DND-41 (cell line): ENCODE data around the gene TMEM169.

Experiments used
- ATAC-seq: fragments of 200-7000 bp; cut with Tn5 transposase; 3 replicates; pipeline ENCODE4 v1.9.1; 2021; ENCODE audit warnings: low read depth; ENCODE audit not compliant: insufficient read depth
- DNase-seq: peaks from one replicate; pipeline ENCODE4 v3.0.0-alpha.2; 2020
- H2AFZ ChIP-seq: 2 replicates; pipeline ENCODE4 v1.6.0; 2012; ENCODE audit warnings: low read depth, low read length
- H3K27ac ChIP-seq: 2 replicates; pipeline ENCODE4 v1.5.1; 2012; ENCODE audit warnings: low read length, inconsistent platforms
- H3K27me3 ChIP-seq: fragments of 200-600 bp; sonication (generic); 2 replicates; pipeline ENCODE4 v1.6.0; 2012; ENCODE audit warnings: low read length, mild to moderate bottlenecking, inconsistent platforms; ENCODE audit not compliant: insufficient read depth, poor library complexity
- H3K36me3 ChIP-seq: 2 replicates; pipeline ENCODE4 v1.5.1; 2012; ENCODE audit warnings: low read length, inconsistent platforms; ENCODE audit not compliant: insufficient read depth
- H3K4me1 ChIP-seq: 2 replicates; pipeline ENCODE4 v1.5.1; 2012; ENCODE audit warnings: mild to moderate bottlenecking, low read length; ENCODE audit not compliant: insufficient read depth
- H3K4me2 ChIP-seq: 2 replicates; pipeline ENCODE4 v1.6.0; 2012; ENCODE audit warnings: mild to moderate bottlenecking, moderate library complexity, low read length, inconsistent platforms; ENCODE audit not compliant: insufficient read depth
- H3K4me3 ChIP-seq, 2 experiments: fragments of 200-600 bp in 1 of 2; shearing (Covaris generic) in 1 of 2; 2 replicates each; pipeline ENCODE4 v1.5.1; 2012 to 2016; ENCODE audit warnings: inconsistent platforms in 2 of 2, low read length in 2 of 2, mild to moderate bottlenecking in 2 of 2, low read depth in 1 of 2, moderate library complexity in 1 of 2
- H3K79me2 ChIP-seq: 2 replicates; pipeline ENCODE4 v1.6.0; 2012; ENCODE audit warnings: low read length, inconsistent platforms; ENCODE audit not compliant: insufficient read depth
- H3K9ac ChIP-seq: 2 replicates; pipeline ENCODE4 v1.6.0; 2012; ENCODE audit warnings: low read depth, mild to moderate bottlenecking, inconsistent platforms, low read length, moderate library complexity
- H3K9me3 ChIP-seq: 2 replicates; pipeline ENCODE4 v1.5.1; 2012; ENCODE audit warnings: low read length, moderate library complexity, mild to moderate bottlenecking, inconsistent platforms; ENCODE audit not compliant: insufficient read depth, severe bottlenecking
- H4K20me1 ChIP-seq: 2 replicates; pipeline ENCODE4 v1.6.0; 2012; ENCODE audit warnings: low read length; ENCODE audit not compliant: insufficient read depth
- CTCF ChIP-seq: IDR thresholded peaks from 2 replicates; pipeline ENCODE4 v1.5.1; 2012; ENCODE audit warnings: borderline replicate concordance, low read length, moderate library complexity, mild to moderate bottlenecking; ENCODE audit not compliant: poor library complexity, severe bottlenecking; ENCODE audit errors: extremely low read depth
- EZH2 ChIP-seq: IDR thresholded peaks from 3 replicates; pipeline ENCODE4 v1.6.1; 2012; ENCODE audit warnings: borderline replicate concordance, low read depth, mild to moderate bottlenecking, moderate library complexity, low read length, inconsistent platforms; ENCODE audit not compliant: severe bottlenecking

The TMEM169 gene

GRCh38 chr2:216116418-216116817 lies 34.7 kb downstream of the TMEM169 start:
- Histone ChIP-seq H2AFZ (no peak overlapping the region), H3K9ac (peak overlapping the region; percentile 69; the same call in 1 of the 2 replicates), H4K20me1 (peaks cover 22% of the 10 kb centered on the region), H3K79me2 (peaks cover 91% of the 10 kb centered on the region), H3K27ac (no peak overlapping the region), H3K27me3 (no peaks in the 10 kb centered on the region), H3K4me3 (no peak overlapping the region), H3K4me2 (peak overlapping the region; percentile 68), H3K36me3 (peaks cover 95% of the 10 kb centered on the region), H3K9me3 (no peaks in the 10 kb centered on the region), H3K4me1 (peaks cover 54% of the 10 kb centered on the region)
- TF ChIP-seq CTCF (no peak), EZH2 (no peak)
- DNase-seq, result no peak
- no peak for ATAC-seq

- Histone ChIP-seq H2AFZ (no peak overlapping the region), H3K79me2 (peaks cover 88% of the 10 kb centered on the region), H3K27ac (no peak overlapping the region), H3K9ac (no peak overlapping the region; the same call in 1 of the 2 replicates), H4K20me1 (peaks cover 15% of the 10 kb centered on the region), H3K9me3 (no peaks in the 10 kb centered on the region), H3K4me1 (peaks cover 41% of the 10 kb centered on the region), H3K4me3 (no peak overlapping the region), H3K4me2 (no peak overlapping the region), H3K27me3 (no peaks in the 10 kb centered on the region), H3K36me3 (peaks cover 95% of the 10 kb centered on the region)
- ATAC-seq (no peak), DNase-seq (no peak)
- TF ChIP-seq CTCF (no peak), EZH2 (no peak)
Measured at GRCh38 chr2:216117561-216118340, 36.0 kb downstream of the TMEM169 start.

GRCh38 chr2:216118474-216118873 lies 36.8 kb downstream of the TMEM169 start:
- ATAC-seq (no peak), DNase-seq (no peak)
- Histone ChIP-seq H3K27ac (no peak overlapping the region), H3K27me3 (no peaks in the 10 kb centered on the region), H3K4me3 (no peak overlapping the region), H3K36me3 (peaks cover 95% of the 10 kb centered on the region), H3K4me2 (no peak overlapping the region), H2AFZ (no peak overlapping the region), H3K9ac (no peak overlapping the region), H4K20me1 (peaks cover 10% of the 10 kb centered on the region), H3K4me1 (peaks cover 34% of the 10 kb centered on the region), H3K79me2 (peaks cover 88% of the 10 kb centered on the region), H3K9me3 (no peaks in the 10 kb centered on the region)
- no peak for TF ChIP-seq CTCF
- no peak for TF ChIP-seq EZH2
